Activated T-cell treated with anti-CD3 and anti-CD28 coated beads for 24 hours (primary cell): ENCODE results near the gene SULT1A1.
A peak's percentile ranks its signal among the peaks of the same experiment; 100 is the strongest.
"Not testable (repeated sequence)": the region's sequence is repeated elsewhere in the genome, so short reads cannot be mapped to it uniquely, and the experiment has no call there.

Experiments
- DNase-seq: peaks from one replicate; pipeline ENCODE4 v3.0.0-alpha.2; 2020; ENCODE audit warnings: low read depth

The SULT1A1 gene

GRCh38 chr16:28609631-28610594 is at the start of gene SULT1A1:
Gene SULT1A1, minus strand, starts transcription at chr16:28610044. Its CDS starts 1,189 bp downstream, at chr16:28608855.
- no peak for DNase-seq

- not testable (repeated sequence) for DNase-seq
Observed at GRCh38 chr16:28639959-28640358, 30.1 kb upstream of the SULT1A1 start.

- DNase-seq = not testable (repeated sequence)
Observed at GRCh38 chr16:28638359-28638758, 28.5 kb upstream of the SULT1A1 start.

- not testable (repeated sequence) for DNase-seq
Observed at GRCh38 chr16:28637765-28638164, 27.9 kb upstream of the SULT1A1 start, which contains the start of gene NPIPB8. Gene NPIPB8, plus strand, starts transcription at chr16:28638065. Its CDS starts 296 bp downstream, at chr16:28638361.

- not testable (repeated sequence) for DNase-seq
Observed at GRCh38 chr16:28636093-28636823, 26.4 kb upstream of the SULT1A1 start.

- DNase-seq = not testable (repeated sequence)
Observed at GRCh38 chr16:28630905-28631304, 21.1 kb upstream of the SULT1A1 start.

GRCh38 chr16:28623172-28623711 is 13.4 kb upstream of the SULT1A1 start:
- DNase-seq = peak; percentile 63

- DNase-seq = peak; percentile 4
Observed at GRCh38 chr16:28622532-28623171, 12.8 kb upstream of the SULT1A1 start.

- no peak for DNase-seq
Observed at GRCh38 chr16:28621481-28622155, 11.8 kb upstream of the SULT1A1 start.

- not testable (repeated sequence) for DNase-seq
Observed at GRCh38 chr16:28620316-28620715, 10.5 kb upstream of the SULT1A1 start.

- DNase-seq = no peak
Observed at GRCh38 chr16:28617874-28618273, 8.0 kb upstream of the SULT1A1 start.

- DNase-seq = no peak
Observed at GRCh38 chr16:28616636-28617035, 6.8 kb upstream of the SULT1A1 start.

- DNase-seq = not testable (repeated sequence)
Observed at GRCh38 chr16:28616224-28616577, 6.4 kb upstream of the SULT1A1 start.

- DNase-seq = not testable (repeated sequence)
Observed at GRCh38 chr16:28615486-28616223, 5.8 kb upstream of the SULT1A1 start.

- not testable (repeated sequence) for DNase-seq
Observed at GRCh38 chr16:28614561-28614960, 4.7 kb upstream of the SULT1A1 start.

GRCh38 chr16:28613912-28614311 is 4.1 kb upstream of the SULT1A1 start:
- not testable (repeated sequence) for DNase-seq

- not testable (repeated sequence) for DNase-seq
Observed at GRCh38 chr16:28612359-28613280, 2.8 kb upstream of the SULT1A1 start.

- DNase-seq = no peak
Observed at GRCh38 chr16:28610595-28611191, 849 bp upstream of the SULT1A1 start.
